ENCODE measurements around the gene ILDR1.
"Not testable (repeated sequence)": the region's sequence is repeated elsewhere in the genome, so short reads cannot be mapped to it uniquely, and the experiment has no call there.

ILDR1 gene

GRCh38 chr3:121956363-121956762 is 65.7 kb downstream of the ILDR1 start:
- no peak for DNase-seq (ENCODE audit: low read depth in 3 of 3, low spot score in 1 of 3)

- no peak for DNase-seq (ENCODE audit: low read depth in 3 of 3, low spot score in 1 of 3)
Observed at GRCh38 chr3:121951291-121951919, 70.6 kb downstream of the ILDR1 start.

DNA sequence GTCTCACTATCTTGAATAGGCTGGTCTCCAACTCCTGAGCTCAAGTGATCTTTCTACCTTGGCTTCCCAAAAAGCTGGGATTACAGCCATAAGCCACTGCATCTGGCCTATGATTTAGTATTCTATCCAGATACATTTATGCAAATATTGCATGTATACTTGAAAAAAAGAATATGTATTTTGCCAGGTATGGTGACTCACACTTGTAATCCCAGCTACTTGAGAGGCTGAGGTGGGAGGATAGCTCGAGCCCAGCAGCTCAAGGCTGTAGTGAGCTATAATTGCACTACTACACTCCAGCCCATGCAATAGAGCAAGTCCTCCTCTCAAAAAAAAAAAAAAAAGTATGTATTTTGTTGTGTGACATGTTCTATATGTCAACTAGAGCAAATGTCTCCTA is 73.4 kb downstream of the ILDR1 start:
- no peak for DNase-seq (ENCODE audit: low read depth in 3 of 3, low spot score in 1 of 3)

DNA sequence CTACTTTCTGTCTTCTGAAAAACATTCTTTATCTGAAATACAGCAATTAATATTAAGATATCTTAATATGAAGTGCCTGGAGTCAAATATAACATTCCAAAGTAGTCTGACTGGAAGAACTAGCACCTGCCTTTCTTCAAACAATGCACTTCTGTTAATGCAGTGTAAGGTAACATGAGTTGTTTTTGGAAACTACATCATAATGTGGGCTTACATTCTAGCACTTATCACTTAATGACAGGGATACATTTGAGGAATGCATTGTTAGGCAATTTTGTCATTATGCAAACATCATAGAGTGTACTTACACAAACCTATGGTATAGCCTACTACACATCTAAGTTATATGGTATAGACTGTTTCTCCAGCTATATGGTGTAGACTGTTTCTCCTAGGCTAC is 78.6 kb downstream of the ILDR1 start:
- no peak for DNase-seq (ENCODE audit: low read depth in 3 of 3, low spot score in 1 of 3)

DNA sequence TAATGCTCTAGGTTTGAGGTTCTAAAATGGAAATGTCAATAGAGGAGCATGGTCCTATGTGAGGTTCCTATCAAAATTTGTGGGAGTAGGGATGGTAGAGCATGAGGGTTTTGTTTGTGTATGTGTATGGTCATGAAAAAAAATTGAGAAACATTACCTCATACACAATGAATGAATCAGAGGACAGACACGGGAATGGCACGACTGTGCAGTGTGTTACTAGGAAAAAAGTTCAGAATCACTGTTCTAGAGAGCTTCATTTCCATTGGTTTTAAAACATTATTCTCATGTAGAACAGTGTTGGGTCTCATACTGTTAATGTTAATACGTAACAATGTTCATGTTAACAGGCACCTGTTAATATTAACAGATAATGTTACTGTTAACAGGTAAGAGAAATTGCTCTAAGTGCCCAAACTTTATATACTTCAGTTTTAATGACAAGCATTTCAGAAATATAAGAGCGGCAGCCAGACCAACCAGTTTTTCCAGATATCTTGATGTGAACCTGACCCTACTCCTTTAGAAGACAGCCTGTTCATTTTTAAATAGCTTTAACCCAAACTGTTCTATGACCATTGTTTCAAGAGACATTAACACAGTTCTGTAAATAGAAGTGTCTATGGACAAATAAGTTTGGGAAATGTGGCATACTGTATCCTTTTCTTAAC is 79.8 kb downstream of the ILDR1 start:
- no peak for DNase-seq (ENCODE audit: low read depth in 3 of 3, low spot score in 1 of 3)

DNA sequence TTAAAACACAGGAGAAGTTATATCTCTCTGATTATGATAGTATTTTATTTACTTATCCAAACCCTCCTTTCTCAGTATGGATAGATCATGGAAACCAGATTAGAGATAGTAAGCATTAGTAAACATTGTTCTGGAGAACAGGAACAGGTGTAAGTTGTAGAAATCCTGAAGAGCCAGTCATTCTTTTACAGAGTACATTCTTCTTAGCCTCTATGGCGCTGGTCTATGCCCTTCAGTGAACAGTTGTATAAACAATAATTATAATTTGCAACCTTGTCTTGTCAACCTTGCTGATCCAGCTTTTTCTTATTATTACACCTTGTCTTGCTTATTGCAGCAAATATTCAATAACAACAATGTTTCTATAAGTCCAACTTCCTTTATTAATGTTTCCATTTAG is 80.5 kb downstream of the ILDR1 start:
- no peak for DNase-seq (ENCODE audit: low read depth in 3 of 3, low spot score in 1 of 3)

DNA sequence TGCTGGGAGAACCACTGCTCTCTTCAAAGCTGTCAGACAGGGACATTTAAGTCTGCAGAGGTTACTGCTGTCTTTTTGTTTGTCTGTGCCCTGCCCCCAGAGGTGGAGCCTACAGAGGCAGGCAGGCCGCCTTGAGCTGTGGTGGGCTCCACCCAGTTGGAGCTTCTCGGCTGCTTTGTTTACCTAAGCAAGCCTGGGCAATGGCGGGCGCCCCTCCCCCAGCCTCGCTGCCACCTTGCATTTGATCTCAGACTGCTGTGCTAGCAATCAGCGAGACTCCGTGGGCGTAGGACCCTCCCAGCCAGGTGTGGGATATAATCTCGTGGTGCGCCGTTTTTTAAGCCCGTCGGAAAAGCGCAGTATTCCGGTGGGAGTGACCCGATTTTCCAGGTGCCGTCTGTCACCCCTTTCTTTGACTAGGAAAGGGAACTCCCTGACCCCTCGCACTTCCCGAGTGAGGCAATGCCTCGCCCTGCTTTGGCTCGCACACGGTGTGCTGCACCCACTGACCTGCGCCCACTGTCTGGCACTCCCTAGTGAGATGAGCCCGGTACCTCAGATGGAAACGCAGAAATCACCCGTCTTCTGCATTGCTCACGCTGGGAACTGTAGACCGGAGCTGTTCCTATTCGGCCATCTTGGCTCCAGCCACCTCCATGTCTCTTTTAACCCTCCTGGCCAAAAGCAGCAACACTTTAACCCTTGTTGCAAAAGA is 83.7 kb downstream of the ILDR1 start:
- not testable (repeated sequence) for DNase-seq (ENCODE audit: low read depth in 3 of 3, low spot score in 1 of 3)
